ENCODE data around the gene BLID.

- TF ChIP-seq POLR2AphosphoS5 (IDR thresholded peaks at IDR 0.05) (no peak), REST (IDR thresholded peaks at IDR 0.05; ENCODE audit: borderline replicate concordance) (no peak), CTCF (IDR thresholded peaks at IDR 0.05; ENCODE audit: poor library complexity, severe bottlenecking) (no peak), EP300 (conservative IDR thresholded peaks at IDR 0.05; ENCODE audit: poor library complexity, severe bottlenecking) (no peak), MXI1 (conservative IDR thresholded peaks at IDR 0.05; ENCODE audit: poor library complexity, severe bottlenecking) (no peak), EZH2 (IDR thresholded peaks at IDR 0.05; ENCODE audit: borderline replicate concordance, insufficient read depth, low read length, poor library complexity, severe bottlenecking) (no peak), TAF1 (IDR thresholded peaks at IDR 0.05; ENCODE audit: low read depth) (no peak)
These were observed 20.2 kb downstream of the BLID start for GRCh38 chr11:122095681-122096262.

Data from neural cell (in vitro differentiated cells).